Testis (tissue), 2 donors: Measurements from ENCODE around the gene SUMO1.

Experiments used
- CTCF ChIP-seq, 3 experiments: fragments of 450-650 bp in 2 of 3; fragments of 200-600 bp in 1 of 3; sonication (generic) in 1 of 3; IDR thresholded peaks; one replicate each; pipeline ENCODE4 v1.5.1; 2016 to 2019; ENCODE audit warnings: antibody characterized with exemption in 3 of 3, mild to moderate bottlenecking in 2 of 3, moderate library complexity in 1 of 3
- POLR2A ChIP-seq: fragments of 450-650 bp; IDR thresholded peaks from one replicate; pipeline ENCODE4 v1.6.1; 2017; ENCODE audit warnings: antibody characterized with exemption, mild to moderate bottlenecking, moderate library complexity

DNA sequence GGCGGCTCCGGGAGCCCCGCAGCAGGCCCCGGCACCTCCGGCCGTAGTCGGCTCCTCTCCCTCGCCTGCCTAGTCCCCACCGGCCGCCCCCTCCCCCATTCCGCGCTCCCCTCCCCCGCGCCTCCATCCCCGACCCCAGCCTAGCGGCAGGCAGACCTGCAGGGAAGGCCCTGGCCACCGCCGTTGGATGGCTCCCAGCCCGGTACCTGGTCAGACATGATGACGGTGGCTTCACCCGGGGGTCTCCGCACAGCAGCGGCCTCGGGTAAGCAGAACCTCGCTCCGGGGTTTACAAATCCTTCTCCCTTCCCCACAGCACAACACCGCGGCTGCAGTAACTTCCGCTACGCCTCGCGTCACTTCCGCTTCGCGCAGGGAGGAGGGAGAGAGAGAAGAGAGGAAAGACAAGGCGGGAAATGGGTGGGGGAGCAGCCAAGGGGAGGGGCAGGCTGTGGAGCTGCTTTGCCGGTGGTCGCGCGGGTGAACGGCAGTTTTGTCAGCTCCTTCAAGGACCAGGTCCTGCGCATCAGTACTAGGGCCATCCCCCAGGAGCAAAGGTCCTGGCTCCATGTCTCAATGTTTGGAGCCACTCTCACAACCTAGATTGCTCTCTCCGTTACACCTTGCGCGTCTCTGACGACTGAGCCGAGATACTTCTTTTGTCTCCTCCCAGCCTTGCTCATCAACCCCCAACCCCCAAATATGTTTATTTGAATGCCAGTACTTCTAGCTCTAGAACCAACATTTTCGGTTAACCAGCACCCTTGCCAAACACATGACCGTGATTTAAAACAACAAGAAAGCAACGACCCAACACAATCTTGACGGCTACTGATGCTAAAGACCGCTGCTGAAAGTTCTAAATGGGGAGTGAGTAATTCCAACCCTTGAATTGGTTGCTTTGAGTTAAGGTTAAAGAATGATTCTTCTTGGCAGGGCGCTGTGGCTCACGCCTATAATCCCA lies at the start of gene SUMO1:
- TF ChIP-seq CTCF (IDR thresholded peaks at IDR 0.05) (no peak), POLR2A (no peak)
